HepG2 (cell line): Measurements from ENCODE around the gene TSPAN9. TPM values are rescaled to one million over a fixed set of nuclear protein-coding genes. Genes with fewer than 3 reads are reported as not detected.

Source experiments
- ATAC-seq: fragments of 200-7000 bp; cut with Tn5 transposase; 3 replicates; pipeline ENCODE4 v1.9.1; 2020; ENCODE audit warnings: mild to moderate bottlenecking, moderate library complexity
- BruUV-seq: library from RNA; stranded (reverse); fragments of 400-500 nt; replicated peaks from 2 replicates; lab custom pipeline; 2021; lab: Mats Ljungman, UMichigan
- CTCF ChIA-PET: fragments of 300-600 bp; formaldehyde crosslinking; extraction: SDS; loops from one replicate; lab custom pipeline; 2021; ENCODE audit warnings: low total read pairs, inconsistent platforms, low intra/inter-chr PET ratio; lab: Yijun Ruan, JAX
- POLR2A ChIA-PET: fragments of 350-600 bp; sonication (Branson Sonifier 250); formaldehyde crosslinking; loops from one replicate; lab custom pipeline; 2020; ENCODE audit warnings: antibody characterized with exemption, inconsistent platforms; lab: Yijun Ruan, JAX
- DNase-seq: peaks from one replicate; pipeline ENCODE4 v3.0.0-alpha.2; 2015; ENCODE audit warnings: low spot score
- FAIRE-seq: peaks from 3 replicates; lab custom pipeline; 2011; peaks lifted over from hg19 to GRCh38; lab: Jason Lieb, UNC
- H2AFZ ChIP-seq: one replicate; pipeline ENCODE4 v1.6.1; 2011; ENCODE audit warnings: low read length, inconsistent platforms
- H3K27ac ChIP-seq: fragments of 300-600 bp; 3 replicates; pipeline ENCODE4 v1.8.0; 2011; ENCODE audit warnings: mixed run types, mild to moderate bottlenecking, mixed read lengths, low read length, inconsistent platforms; ENCODE audit not compliant: insufficient read depth; ENCODE audit errors: extremely low read length
- H3K27me3 ChIP-seq, 2 experiments: fragments of 200-600 bp in 1 of 2; 2 replicates in 1 of 2; 3 replicates in 1 of 2; pipeline versions ENCODE4 v1.6.0 to v1.8.0; 2011; ENCODE audit warnings: low read length in 2 of 2, mild to moderate bottlenecking in 2 of 2, moderate library complexity in 2 of 2, inconsistent platforms in 1 of 2; ENCODE audit not compliant: insufficient read depth in 2 of 2, control insufficient read depth in 1 of 2
- H3K36me3 ChIP-seq, 2 experiments: fragments of 200-600 bp in 1 of 2; replicated peaks in 1 of 2; 2 replicates in 1 of 2; 3 replicates in 1 of 2; pipeline versions ENCODE4 v1.5.1 to v1.8.0; 2011; ENCODE audit warnings: low read length in 2 of 2, inconsistent platforms in 1 of 2; ENCODE audit not compliant: insufficient read depth in 2 of 2, control insufficient read depth in 1 of 2
- H3K4me1 ChIP-seq: 2 replicates; pipeline ENCODE4 v1.5.1; 2012; ENCODE audit warnings: low read length, inconsistent platforms; ENCODE audit not compliant: insufficient read depth
- H3K4me2 ChIP-seq: 2 replicates; pipeline ENCODE4 v1.6.0; 2011; ENCODE audit warnings: low read depth, low read length, inconsistent platforms
- H3K4me3 ChIP-seq, 3 experiments: fragments of 200-600 bp in 1 of 3; sonication (generic), shearing (Covaris generic) in 1 of 3; replicated peaks in 1 of 3; 2 replicates each; pipeline ENCODE4 v1.5.1; 2011 to 2016; ENCODE audit warnings: low read length in 3 of 3, inconsistent platforms in 2 of 3, low read depth in 2 of 3, mild to moderate bottlenecking in 2 of 3, control low read depth in 1 of 3, mixed read lengths in 1 of 3; ENCODE audit not compliant: insufficient read depth in 1 of 3
- H3K79me2 ChIP-seq: one replicate; pipeline ENCODE4 v1.6.1; 2011; ENCODE audit warnings: low read length, inconsistent platforms; ENCODE audit not compliant: insufficient read depth
- H3K9ac ChIP-seq: 2 replicates; pipeline ENCODE4 v1.6.0; 2011; ENCODE audit warnings: mild to moderate bottlenecking, low read depth, low read length, inconsistent platforms; ENCODE audit not compliant: insufficient read depth
- H3K9me3 ChIP-seq: 2 replicates; pipeline ENCODE4 v1.5.1; 2012; ENCODE audit warnings: mild to moderate bottlenecking, low read length
- H4K20me1 ChIP-seq: 2 replicates; pipeline ENCODE4 v1.6.0; 2011; ENCODE audit warnings: inconsistent platforms, mild to moderate bottlenecking, low read length, moderate library complexity; ENCODE audit not compliant: insufficient read depth
- ATAD3A ChIP-seq: sonication (generic); formaldehyde crosslinking; IDR thresholded peaks from 2 replicates; pipeline ENCODE4 v1.4.0; 2020; ENCODE audit warnings: missing genetic modification reagents
- ELK4 ChIP-seq: sonication (generic); formaldehyde crosslinking; IDR thresholded peaks from 2 replicates; pipeline ENCODE4 v1.9.0; 2021; ENCODE audit warnings: missing genetic modification reagents, borderline replicate concordance
- FUBP1 ChIP-seq: sonication (generic); formaldehyde crosslinking; IDR thresholded peaks from 2 replicates; pipeline ENCODE4 v1.5.1; 2020; ENCODE audit warnings: missing genetic modification reagents, mild to moderate bottlenecking, borderline replicate concordance
- HBP1 ChIP-seq: IDR thresholded peaks from 2 replicates; pipeline ENCODE4 v1.6.1; 2016; ENCODE audit warnings: low read depth, control low read depth
- MYC ChIP-seq: sonication (generic); formaldehyde crosslinking; IDR thresholded peaks from 2 replicates; pipeline ENCODE4 v1.9.0; 2021; ENCODE audit warnings: missing genetic modification reagents, borderline replicate concordance
- POLR2AphosphoS2 ChIP-seq: IDR thresholded peaks from 2 replicates; pipeline ENCODE4 v1.6.1; 2011; ENCODE audit warnings: low read depth, low read length, improper control_type of control experiment
- ZBTB7B ChIP-seq: sonication (generic); formaldehyde crosslinking; IDR thresholded peaks from 2 replicates; pipeline ENCODE4 v1.4.0; 2020; ENCODE audit warnings: missing genetic modification reagents
- ZNF142 ChIP-seq: sonication (generic); formaldehyde crosslinking; IDR thresholded peaks from 2 replicates; pipeline ENCODE4 v1.4.0; 2020; ENCODE audit warnings: missing genetic modification reagents
- ZNF563 ChIP-seq: sonication (generic); formaldehyde crosslinking; IDR thresholded peaks from 2 replicates; pipeline ENCODE4 v1.8.0; 2022; ENCODE audit warnings: mild to moderate bottlenecking, moderate library complexity, missing genetic modification reagents
- ZNF570 ChIP-seq: sonication (generic); formaldehyde crosslinking; IDR thresholded peaks from 2 replicates; pipeline ENCODE4 v1.4.0; 2020; ENCODE audit warnings: mild to moderate bottlenecking, missing genetic modification reagents, borderline replicate concordance
- WGBS: methylation state at CpG from one replicate; pipeline ENCODE4 v1.1.6; 2017; ENCODE audit warnings: low lambda C conversion rate; 5-methylcytosine and 5-hydroxymethylcytosine counted together
- in situ Hi-C: cut with HindIII; loops from 2 replicates; pipeline ENCODE4 v1.10.0; 2017; ENCODE audit warnings: low pct_unique_long_range_greater_than_20kb; ENCODE audit not compliant: extremely low pct_ligation_motif_present
- intact Hi-C: fragments of 100-400 bp; cut with micrococcal nuclease; formaldehyde crosslinking; loops from one replicate; pipeline ENCODE4 v1.10.0; 2022; ENCODE audit not compliant: unreplicated experiment
- polyA plus RNA-seq, 8 experiments: library from polyadenylated mRNA; depleted of rRNA in 3 of 8; stranded (reverse) in 7 of 8; unstranded in 1 of 8; fragments of >200 nt; fragmentation: Illumina TruSeq in 4 of 8; extraction: Trizol in 4 of 8; gene quantifications; 2 replicates each; pipeline versions ENCODE4 v1.2.1 to v1.2.3, GENCODE V29; 2011 to 2016; ENCODE audit warnings: low read depth in 4 of 8, missing spikeins in 1 of 8, mixed read lengths in 1 of 8; ENCODE audit not compliant: insufficient read depth in 1 of 8
- total RNA-seq, 5 experiments: library from RNA; depleted of rRNA; stranded (reverse); fragments of >200 nt; fragmentation: Illumina TruSeq; extraction: Trizol; gene quantifications; 2 replicates each; pipeline ENCODE4 v1.2.3, GENCODE V29; 2016; ENCODE audit warnings: low read depth in 1 of 5

TSPAN9 gene
- total and polyA plus RNA-seq, 2 of the 13 experiments (the other 11 are each of a cell fraction or from before 2014, with no cell fraction given) = 18.1 to 42.3 TPM

- peak overlapping the region; percentile 23; the same call in 1 of the 2 replicates for H3K4me2 ChIP-seq
- peaks cover under 1% of the 10 kb centered on the region for H3K79me2 ChIP-seq
- peak overlapping the region; percentile 14 for H3K27ac ChIP-seq
- H3K27me3 ChIP-seq = no peaks in the 10 kb centered on the region
- no peak for DNase-seq
- no peak overlapping the region for H3K9ac ChIP-seq
- 53% methylated on average over 8 of the region's 8 CpGs for WGBS
- peaks cover 3 to 11% of the 10 kb centered on the region in 2 experiments; a peak in 2 of 5 replicates for H3K36me3 ChIP-seq
- FAIRE-seq = peak; percentile 51
- H4K20me1 ChIP-seq = no peaks in the 10 kb centered on the region; the same call in 1 of the 2 replicates
- H3K9me3 ChIP-seq = no peaks in the 10 kb centered on the region
- ChIA-PET CTCF (no interaction called here), POLR2A (interaction anchor here (1.1 kb wide), 1 partner anchor 9 kb away, joined by 3 read pairs; no protein-coding TSS in a partner anchor)
- intact Hi-C loops (no loop called here), in situ Hi-C loops (no loop called here)
- BruUV-seq = no TSS peak
- H3K4me3 ChIP-seq = no peak overlapping the region
- peaks cover 42% of the 10 kb centered on the region for H3K4me1 ChIP-seq
- ATAC-seq = peak; percentile 63
- H2AFZ ChIP-seq = no peak overlapping the region
- TF ChIP-seq ELK4 (CRISPR knock-in tag) (no peak), ATAD3A (CRISPR knock-in tag) (no peak), HBP1 (CRISPR knock-in tag) (no peak), ZNF563 (CRISPR knock-in tag) (no peak), ZNF142 (no peak), MYC (CRISPR knock-in tag) (peak; percentile 70; the same call in 1 of the 2 replicates), FUBP1 (no peak), ZBTB7B (no peak), ZNF570 (no peak), POLR2AphosphoS2 (no peak)
Measured at GRCh38 chr12:3113671-3114325, 36.6 kb downstream of the TSPAN9 start.
